NT2/D1 (cell line): Measurements from ENCODE around the gene IGFL4.

Experiments used
- DNase-seq: peaks from one replicate; pipeline ENCODE4 v3.0.0-alpha.2; 2011; ENCODE audit warnings: low read depth, low spot score
- H3K27me3 ChIP-seq: 2 replicates; pipeline ENCODE4 v1.6.0; 2011; ENCODE audit warnings: mild to moderate bottlenecking; ENCODE audit not compliant: insufficient read length, insufficient read depth
- H3K36me3 ChIP-seq: 2 replicates; pipeline ENCODE4 v1.6.1; 2011; ENCODE audit warnings: mild to moderate bottlenecking, low read length, mixed read lengths; ENCODE audit not compliant: insufficient read depth, insufficient read length
- H3K4me1 ChIP-seq: 2 replicates; pipeline ENCODE4 v1.5.1; 2011; ENCODE audit not compliant: insufficient read depth, insufficient read length
- H3K4me3 ChIP-seq: 2 replicates; pipeline ENCODE4 v1.5.1; 2011; ENCODE audit warnings: low read depth; ENCODE audit not compliant: insufficient read length
- H3K9ac ChIP-seq: 2 replicates; pipeline ENCODE4 v1.6.0; 2011; ENCODE audit warnings: low read depth; ENCODE audit not compliant: insufficient read length
- H3K9me3 ChIP-seq: 2 replicates; pipeline ENCODE4 v1.5.1; 2011; ENCODE audit warnings: mild to moderate bottlenecking, low read length; ENCODE audit not compliant: insufficient read depth
- SUZ12 ChIP-seq: IDR thresholded peaks from 2 replicates; pipeline ENCODE4 v1.6.1; 2011; ENCODE audit not compliant: insufficient read length, insufficient read depth; ENCODE audit errors: extremely low read depth
- YY1 ChIP-seq: IDR thresholded peaks from 2 replicates; pipeline ENCODE4 v1.6.1; 2011; ENCODE audit not compliant: insufficient read length, insufficient read depth
- ZNF274 ChIP-seq: IDR thresholded peaks from 2 replicates; pipeline ENCODE4 v1.6.1; 2011; ENCODE audit warnings: mild to moderate bottlenecking, low read depth, low read length

The IGFL4 gene

DNA sequence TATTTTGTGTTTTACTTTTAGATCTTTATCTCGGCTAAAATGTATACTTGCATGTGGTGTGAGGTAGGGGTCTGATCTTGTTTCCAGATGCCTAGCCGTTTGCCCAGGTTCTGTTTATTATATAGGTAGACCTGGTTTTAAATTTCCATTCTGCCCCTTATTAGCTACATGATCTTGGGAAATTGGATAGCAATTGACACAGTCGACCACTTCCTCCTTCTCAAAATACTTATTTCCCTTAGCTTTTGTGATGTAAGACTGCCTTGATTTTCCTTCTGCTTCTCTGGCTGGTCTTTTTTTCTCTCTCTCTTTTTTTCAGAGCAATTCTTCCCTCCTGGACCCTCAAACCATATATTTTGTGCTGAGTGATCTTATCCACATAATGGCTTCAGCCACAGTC lies 15.0 kb downstream of the IGFL4 start:
- Histone ChIP-seq H3K27me3 (no peaks in the 10 kb centered on the region), H3K36me3 (no peaks in the 10 kb centered on the region), H3K9ac (no peak overlapping the region), H3K9me3 (peaks cover 17% of the 10 kb centered on the region), H3K4me3 (no peak overlapping the region), H3K4me1 (peaks cover 7% of the 10 kb centered on the region)
- no peak for DNase-seq
- TF ChIP-seq SUZ12 (no peak), YY1 (no peak), ZNF274 (no peak)

DNA sequence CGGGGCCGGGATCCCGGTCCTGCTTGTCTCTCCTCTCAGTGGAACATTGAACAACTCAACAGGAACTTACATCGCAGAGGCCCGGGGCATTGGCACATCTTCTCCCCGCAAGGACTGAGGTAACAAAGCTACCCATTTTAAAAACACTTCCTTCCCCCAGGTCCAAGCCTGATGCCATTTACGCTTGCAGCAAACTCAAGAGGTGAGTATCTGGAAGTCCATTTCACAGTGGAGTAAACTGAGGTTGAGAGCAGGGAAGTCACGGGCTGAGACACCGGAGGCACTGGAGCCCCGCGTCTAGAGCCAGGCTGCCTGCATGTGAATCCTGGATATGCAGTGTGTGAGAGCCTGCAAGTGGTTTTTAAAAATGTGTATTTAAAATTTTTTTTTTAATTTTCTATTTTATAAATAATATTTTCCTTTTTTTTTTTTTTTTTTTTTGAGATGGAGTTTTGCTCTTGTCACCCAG lies 17.5 kb downstream of the IGFL4 start:
- no peak for DNase-seq
- Histone ChIP-seq H3K27me3 (no peaks in the 10 kb centered on the region), H3K36me3 (peaks cover 4% of the 10 kb centered on the region), H3K4me1 (peaks cover 9% of the 10 kb centered on the region), H3K9ac (no peak overlapping the region), H3K9me3 (peaks cover 17% of the 10 kb centered on the region), H3K4me3 (no peak overlapping the region)
- TF ChIP-seq ZNF274 (no peak), SUZ12 (no peak), YY1 (no peak)

DNA sequence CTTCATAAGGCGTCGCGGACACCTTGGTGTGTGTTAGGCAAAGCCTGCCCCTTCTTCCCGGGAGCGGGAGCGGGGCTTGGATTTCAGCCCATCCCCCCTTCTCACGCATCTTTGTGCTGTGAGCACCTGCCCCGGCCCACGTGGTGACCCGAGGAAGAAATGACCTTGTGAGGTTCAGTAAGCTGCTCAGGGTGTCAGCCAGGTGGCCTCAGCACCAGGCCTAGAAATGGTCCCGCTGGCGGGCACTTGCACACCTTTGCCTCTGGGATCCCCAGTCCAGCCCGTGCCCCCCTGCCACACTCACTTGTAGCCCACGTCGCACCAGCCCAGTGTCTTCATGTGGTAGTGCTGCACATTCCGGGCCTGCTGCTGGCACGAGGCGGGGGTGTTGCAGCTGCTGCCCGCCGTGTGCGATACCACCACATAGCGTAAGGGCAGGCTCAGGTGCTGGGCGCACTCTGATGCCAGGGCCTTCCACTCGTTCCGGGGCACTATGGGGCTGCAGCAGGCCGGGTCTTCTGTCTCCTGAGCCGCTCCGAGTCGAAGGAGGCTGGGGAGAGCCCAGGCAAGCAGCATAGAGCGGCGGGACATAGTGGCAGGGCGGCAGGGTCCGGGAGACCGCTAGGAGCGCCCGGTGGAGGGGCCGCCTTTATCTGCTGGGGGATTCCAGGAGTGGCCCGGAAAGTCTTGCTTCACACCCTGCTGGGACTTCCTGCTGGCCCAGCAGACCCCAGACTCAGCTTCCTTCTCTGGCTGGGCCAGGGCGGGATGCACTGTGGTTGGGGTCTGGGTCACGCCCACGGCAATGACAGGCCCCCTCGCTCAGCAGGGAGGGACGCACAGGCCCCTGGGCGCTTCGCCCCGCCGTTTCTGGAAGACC lies 18.1 kb downstream of the IGFL4 start, which contains the start of gene PGLYRP1:
PGLYRP1 (minus strand) TSS at position 623 of the 880 bp plus-strand sequence; CDS start at position 591, 32 bp downstream.
- Histone ChIP-seq H3K9me3 (peaks cover 17% of the 10 kb centered on the region), H3K4me1 (peaks cover 9% of the 10 kb centered on the region), H3K27me3 (no peaks in the 10 kb centered on the region), H3K4me3 (no peak within 1 kb of the TSS), H3K36me3 (peaks cover 8% of the 10 kb centered on the region), H3K9ac (peak within 1 kb of the TSS; percentile 21)
- TF ChIP-seq ZNF274, result no peak
- no peak for DNase-seq

- Histone ChIP-seq H3K27me3 (no peaks in the 10 kb centered on the region), H3K9me3 (peaks cover 17% of the 10 kb centered on the region), H3K9ac (peak overlapping the region; percentile 21), H3K36me3 (peaks cover 8% of the 10 kb centered on the region), H3K4me1 (peaks cover 9% of the 10 kb centered on the region), H3K4me3 (no peak overlapping the region)
- no peak for TF ChIP-seq SUZ12
- TF ChIP-seq YY1, result no peak
- no peak for TF ChIP-seq ZNF274
- DNase-seq, result no peak
Observed at GRCh38 chr19:46022061-46022430, 18.8 kb downstream of the IGFL4 start.

- no peak for DNase-seq
- peaks cover 8% of the 10 kb centered on the region for H3K36me3 ChIP-seq
- no peak overlapping the region for H3K9ac ChIP-seq
- no peak overlapping the region for H3K4me3 ChIP-seq
- H3K9me3 ChIP-seq, result peaks cover 17% of the 10 kb centered on the region
- TF ChIP-seq SUZ12 (no peak), ZNF274 (no peak)
- H3K27me3 ChIP-seq, result peaks cover under 1% of the 10 kb centered on the region
- H3K4me1 ChIP-seq, result peaks cover 9% of the 10 kb centered on the region
Observed at GRCh38 chr19:46021531-46022041, 19.2 kb downstream of the IGFL4 start.

GRCh38 chr19:46020819-46021125 lies 20.0 kb downstream of the IGFL4 start:
- Histone ChIP-seq H3K9ac (no peak overlapping the region), H3K4me1 (peaks cover 14% of the 10 kb centered on the region), H3K4me3 (no peak overlapping the region), H3K9me3 (peaks cover 9% of the 10 kb centered on the region), H3K36me3 (peaks cover 8% of the 10 kb centered on the region), H3K27me3 (peaks cover 9% of the 10 kb centered on the region)
- no peak for TF ChIP-seq YY1
- no peak for TF ChIP-seq SUZ12
- no peak for TF ChIP-seq ZNF274
- no peak for DNase-seq

DNA sequence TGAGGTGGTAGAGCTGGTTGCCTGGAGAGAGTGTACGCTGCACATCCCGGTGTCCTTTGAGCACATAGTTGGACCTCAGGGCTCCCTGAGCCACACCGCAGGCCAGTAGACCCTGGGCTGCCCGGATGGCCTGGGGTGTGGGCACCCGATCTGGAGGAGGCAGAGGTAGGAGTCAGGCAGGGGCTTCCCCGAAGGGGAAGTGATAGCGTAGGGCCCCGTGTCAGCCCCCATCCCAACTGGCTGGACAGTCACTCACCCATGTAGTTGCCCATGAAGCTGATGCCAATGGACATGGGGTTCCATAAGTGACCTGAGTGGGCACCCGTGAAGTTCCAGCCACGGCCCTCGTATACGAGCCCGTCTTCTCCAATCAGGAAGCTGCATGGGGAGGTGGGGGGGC lies 21.5 kb downstream of the IGFL4 start:
- Histone ChIP-seq H3K4me1 (peaks cover 16% of the 10 kb centered on the region), H3K4me3 (no peak overlapping the region), H3K9me3 (no peaks in the 10 kb centered on the region), H3K27me3 (peaks cover 21% of the 10 kb centered on the region), H3K36me3 (peaks cover 8% of the 10 kb centered on the region), H3K9ac (no peak overlapping the region)
- DNase-seq, result no peak
- TF ChIP-seq ZNF274, result no peak
- no peak for TF ChIP-seq YY1
- no peak for TF ChIP-seq SUZ12
